Parathyroid adenoma (tissue), 2 donors: ENCODE measurements around the gene MRC1.

Experiments used
- H2AFZ ChIP-seq: fragments of 300-600 bp; sonication (generic); one replicate; pipeline ENCODE4 v1.7.0; 2017; ENCODE audit warnings: antibody characterized with exemption, mild to moderate bottlenecking
- H3K27ac ChIP-seq: fragments of 300-600 bp; sonication (generic); one replicate; pipeline ENCODE4 v1.7.0; 2017
- H3K27me3 ChIP-seq: fragments of 300-600 bp; sonication (generic); one replicate; pipeline ENCODE4 v1.7.0; 2017; ENCODE audit warnings: low read length; ENCODE audit not compliant: control insufficient read depth, insufficient read depth
- H3K36me3 ChIP-seq: fragments of 300-600 bp; sonication (generic); one replicate; pipeline ENCODE4 v1.7.0; 2017; ENCODE audit warnings: low read length; ENCODE audit not compliant: control insufficient read depth, insufficient read depth
- H3K4me1 ChIP-seq: fragments of 300-600 bp; sonication (generic); one replicate; pipeline ENCODE4 v1.7.0; 2017; ENCODE audit warnings: control low read depth
- H3K4me2 ChIP-seq: fragments of 300-600 bp; sonication (generic); one replicate; pipeline ENCODE4 v1.7.0; 2017; ENCODE audit warnings: low read length
- H3K4me3 ChIP-seq: fragments of 300-600 bp; sonication (generic); one replicate; pipeline ENCODE4 v1.7.0; 2017; ENCODE audit warnings: low read depth, low read length
- H3K79me2 ChIP-seq: fragments of 300-600 bp; sonication (generic); one replicate; pipeline ENCODE4 v1.7.0; 2017; ENCODE audit warnings: control low read depth
- H3K9ac ChIP-seq: fragments of 300-600 bp; sonication (generic); one replicate; pipeline ENCODE4 v1.7.0; 2017; ENCODE audit warnings: mild to moderate bottlenecking
- H3K9me3 ChIP-seq: fragments of 300-600 bp; sonication (generic); one replicate; pipeline ENCODE4 v1.7.0; 2017; ENCODE audit warnings: low read length; ENCODE audit not compliant: control insufficient read depth
- CTCF ChIP-seq: fragments of 300-600 bp; sonication (generic); IDR thresholded peaks from one replicate; pipeline ENCODE4 v1.7.0; 2017; ENCODE audit warnings: antibody characterized with exemption, mild to moderate bottlenecking
- donor health status: primary hyperparathyroidism.

The MRC1 gene

GRCh38 chr10:17954861-17955260 is 145.7 kb downstream of the MRC1 start:
- no peak for TF ChIP-seq CTCF
- H3K27ac ChIP-seq: no peak overlapping the region
- H3K27me3 ChIP-seq: no peaks in the 10 kb centered on the region
- H3K9ac ChIP-seq: no peak overlapping the region
- H3K79me2 ChIP-seq: no peaks in the 10 kb centered on the region
- H3K9me3 ChIP-seq: no peaks in the 10 kb centered on the region
- H3K4me2 ChIP-seq: no peak overlapping the region
- no peaks in the 10 kb centered on the region for H3K4me1 ChIP-seq
- no peak overlapping the region for H3K4me3 ChIP-seq
- no peak overlapping the region for H2AFZ ChIP-seq
- H3K36me3 ChIP-seq: no peaks in the 10 kb centered on the region

GRCh38 chr10:17958049-17958448 is 148.9 kb downstream of the MRC1 start:
- Histone ChIP-seq H3K36me3 (no peaks in the 10 kb centered on the region), H3K27me3 (no peaks in the 10 kb centered on the region), H3K9ac (no peak overlapping the region), H3K9me3 (no peaks in the 10 kb centered on the region), H3K79me2 (no peaks in the 10 kb centered on the region), H3K27ac (no peak overlapping the region), H3K4me2 (no peak overlapping the region), H2AFZ (no peak overlapping the region), H3K4me1 (no peaks in the 10 kb centered on the region), H3K4me3 (no peak overlapping the region)
- TF ChIP-seq CTCF: no peak

GRCh38 chr10:17959870-17960269 is 150.7 kb downstream of the MRC1 start:
- no peaks in the 10 kb centered on the region for H3K36me3 ChIP-seq
- H3K4me2 ChIP-seq: no peak overlapping the region
- TF ChIP-seq CTCF: no peak
- H3K4me1 ChIP-seq: no peaks in the 10 kb centered on the region
- H3K79me2 ChIP-seq: no peaks in the 10 kb centered on the region
- H3K9me3 ChIP-seq: no peaks in the 10 kb centered on the region
- H3K27ac ChIP-seq: no peak overlapping the region
- H3K9ac ChIP-seq: no peak overlapping the region
- no peak overlapping the region for H2AFZ ChIP-seq
- no peak overlapping the region for H3K4me3 ChIP-seq
- H3K27me3 ChIP-seq: no peaks in the 10 kb centered on the region
